Peyer's patch (tissue), 4 donors: ENCODE data around the gene MEF2A.

ENCODE experiments used
- POLR2A ChIP-seq, 2 donors: fragments of 450-650 bp; IDR thresholded peaks; one replicate each; pipeline ENCODE4 v1.5.1; 2017; ENCODE audit warnings: antibody characterized with exemption in 2 of 2, mild to moderate bottlenecking in 2 of 2, moderate library complexity in 2 of 2
- TF ChIP-seq, protein P1 (sequence below), 6 experiments: fragments of 450-650 bp in 4 of 6; fragments of 200-600 bp in 2 of 6; sonication (generic) in 1 of 6; IDR thresholded peaks; one replicate each; pipeline ENCODE4 v1.5.1; 2017 to 2019; ENCODE audit warnings: antibody characterized with exemption in 6 of 6, mild to moderate bottlenecking in 3 of 6, moderate library complexity in 1 of 6

DNA sequence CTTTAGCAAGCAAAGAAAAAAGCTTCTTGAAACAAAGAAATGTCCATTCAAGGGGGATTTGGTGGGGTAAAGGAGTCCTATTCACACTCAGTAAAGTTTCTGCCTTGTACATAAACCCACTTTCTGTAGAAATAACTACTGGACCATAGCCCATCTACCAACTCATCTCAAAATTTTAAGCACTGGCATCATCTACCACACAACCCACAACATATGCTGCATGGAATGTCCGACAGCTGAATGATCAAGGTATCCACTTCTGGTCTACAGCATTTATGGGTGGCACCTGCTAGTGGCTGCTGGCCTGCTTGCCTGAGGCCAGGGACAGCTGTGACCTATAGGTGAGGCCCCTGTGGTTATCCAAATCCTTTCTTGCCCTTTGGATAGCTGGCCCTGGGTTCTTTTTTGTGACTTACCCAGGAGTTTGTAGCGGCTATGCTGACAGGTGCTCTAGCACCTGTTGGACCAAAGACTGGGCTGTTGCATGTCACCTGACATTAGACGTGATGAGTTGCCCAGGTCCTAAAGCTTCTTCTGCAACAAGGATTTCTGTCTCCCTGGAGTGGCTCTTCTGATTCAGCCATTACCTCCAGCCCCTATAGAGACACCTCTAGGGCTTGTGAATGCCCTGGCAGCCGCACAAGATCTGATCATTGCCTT is 19.2 kb upstream of the MEF2A start:
- TF ChIP-seq, protein P1, sequence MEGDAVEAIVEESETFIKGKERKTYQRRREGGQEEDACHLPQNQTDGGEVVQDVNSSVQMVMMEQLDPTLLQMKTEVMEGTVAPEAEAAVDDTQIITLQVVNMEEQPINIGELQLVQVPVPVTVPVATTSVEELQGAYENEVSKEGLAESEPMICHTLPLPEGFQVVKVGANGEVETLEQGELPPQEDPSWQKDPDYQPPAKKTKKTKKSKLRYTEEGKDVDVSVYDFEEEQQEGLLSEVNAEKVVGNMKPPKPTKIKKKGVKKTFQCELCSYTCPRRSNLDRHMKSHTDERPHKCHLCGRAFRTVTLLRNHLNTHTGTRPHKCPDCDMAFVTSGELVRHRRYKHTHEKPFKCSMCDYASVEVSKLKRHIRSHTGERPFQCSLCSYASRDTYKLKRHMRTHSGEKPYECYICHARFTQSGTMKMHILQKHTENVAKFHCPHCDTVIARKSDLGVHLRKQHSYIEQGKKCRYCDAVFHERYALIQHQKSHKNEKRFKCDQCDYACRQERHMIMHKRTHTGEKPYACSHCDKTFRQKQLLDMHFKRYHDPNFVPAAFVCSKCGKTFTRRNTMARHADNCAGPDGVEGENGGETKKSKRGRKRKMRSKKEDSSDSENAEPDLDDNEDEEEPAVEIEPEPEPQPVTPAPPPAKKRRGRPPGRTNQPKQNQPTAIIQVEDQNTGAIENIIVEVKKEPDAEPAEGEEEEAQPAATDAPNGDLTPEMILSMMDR (IDR thresholded peaks at IDR 0.05), result no peak
- TF ChIP-seq POLR2A (IDR thresholded peaks at IDR 0.05), result no peak
